Testis (tissue), 2 donors: ENCODE data around the gene KLF11.

ENCODE experiments used
- CTCF ChIP-seq, 3 experiments: fragments of 450-650 bp in 2 of 3; fragments of 200-600 bp in 1 of 3; sonication (generic) in 1 of 3; IDR thresholded peaks; one replicate each; pipeline ENCODE4 v1.5.1; 2016 to 2019; ENCODE audit warnings: antibody characterized with exemption in 3 of 3, mild to moderate bottlenecking in 2 of 3, moderate library complexity in 1 of 3
- POLR2A ChIP-seq: fragments of 450-650 bp; IDR thresholded peaks from one replicate; pipeline ENCODE4 v1.6.1; 2017; ENCODE audit warnings: antibody characterized with exemption, mild to moderate bottlenecking, moderate library complexity

GRCh38 chr2:9995059-9995458, 48.3 kb upstream of the KLF11 start:
- TF ChIP-seq CTCF (IDR thresholded peaks at IDR 0.05) (no peak), POLR2A (no peak)
